SK-N-SH treated with all-trans-retinoic acid at 6 μM for 48 hours (cell line): ENCODE results near the gene FFAR2.

Experiments
- ATAC-seq: fragments of 200-7000 bp; cut with Tn5 transposase; 3 replicates; pipeline ENCODE4 v1.9.1; 2020; ENCODE audit warnings: mild to moderate bottlenecking, moderate library complexity
- ARNTL ChIP-seq: fragments of 450-650 bp; formaldehyde crosslinking; IDR thresholded peaks from 2 replicates; pipeline ENCODE4 v1.5.0; 2020; ENCODE audit warnings: low read depth, mild to moderate bottlenecking, moderate library complexity, borderline replicate concordance
- BACH2 ChIP-seq: fragments of 250-450 bp; sonication (Bioruptor Pico); IDR thresholded peaks from 2 replicates; pipeline ENCODE4 v1.9.0; 2021; ENCODE audit warnings: mild to moderate bottlenecking, borderline replicate concordance
- CSDC2 ChIP-seq: fragments of 250-450 bp; sonication (Bioruptor Pico); IDR thresholded peaks from 2 replicates; pipeline ENCODE4 v1.5.0; 2020; ENCODE audit warnings: mild to moderate bottlenecking, moderate library complexity
- CSRNP3 ChIP-seq: fragments of 250-450 bp; sonication (Bioruptor Pico); IDR thresholded peaks from 2 replicates; pipeline ENCODE4 v1.5.1; 2021; ENCODE audit warnings: mild to moderate bottlenecking, moderate library complexity
- ESRRG ChIP-seq: fragments of 250-450 bp; sonication (Bioruptor Pico); IDR thresholded peaks from 2 replicates; pipeline ENCODE4 v1.6.1; 2021; ENCODE audit warnings: mild to moderate bottlenecking
- GLIS3 ChIP-seq: fragments of 250-450 bp; sonication (Bioruptor Pico); IDR thresholded peaks from 2 replicates; pipeline ENCODE4 v1.5.0; 2020; ENCODE audit warnings: mild to moderate bottlenecking, moderate library complexity
- ISL1 ChIP-seq: fragments of 250-450 bp; sonication (Bioruptor Pico); IDR thresholded peaks from 2 replicates; pipeline ENCODE4 v2.1.2; 2022; ENCODE audit warnings: mild to moderate bottlenecking, moderate library complexity
- OSR1 ChIP-seq: fragments of 250-450 bp; sonication (Bioruptor Pico); IDR thresholded peaks from 2 replicates; pipeline ENCODE4 v1.8.0; 2022; ENCODE audit warnings: moderate library complexity, mild to moderate bottlenecking, inconsistent platforms
- PATZ1 ChIP-seq: fragments of 250-450 bp; sonication (Bioruptor Pico); IDR thresholded peaks from 2 replicates; pipeline ENCODE4 v1.8.0; 2020; ENCODE audit warnings: mild to moderate bottlenecking, moderate library complexity, borderline replicate concordance
- POU6F1 ChIP-seq: fragments of 250-450 bp; sonication (Bioruptor Pico); IDR thresholded peaks from 2 replicates; pipeline ENCODE4 v1.8.0; 2021; ENCODE audit warnings: low read depth, mild to moderate bottlenecking, moderate library complexity, borderline replicate concordance
- PPARA ChIP-seq: fragments of 250-450 bp; sonication (Bioruptor Pico); IDR thresholded peaks from 2 replicates; pipeline ENCODE4 v1.5.0; 2020; ENCODE audit warnings: mild to moderate bottlenecking, borderline replicate concordance
- RARB ChIP-seq: fragments of 250-450 bp; sonication (Bioruptor Pico); IDR thresholded peaks from 2 replicates; pipeline ENCODE4 v1.8.0; 2021; ENCODE audit warnings: mild to moderate bottlenecking, moderate library complexity
- TCF4 ChIP-seq: fragments of 250-450 bp; sonication (Bioruptor Pico); IDR thresholded peaks from 2 replicates; pipeline ENCODE4 v1.8.0; 2021; ENCODE audit warnings: mild to moderate bottlenecking, moderate library complexity, borderline replicate concordance
- TOX ChIP-seq: fragments of 250-450 bp; sonication (Bioruptor Pico); IDR thresholded peaks from 2 replicates; pipeline ENCODE4 v1.8.0; 2021; ENCODE audit warnings: mild to moderate bottlenecking, moderate library complexity, borderline replicate concordance
- ZC3H10 ChIP-seq: fragments of 250-450 bp; sonication (Bioruptor Pico); IDR thresholded peaks from 2 replicates; pipeline ENCODE4 v1.5.1; 2021; ENCODE audit warnings: mild to moderate bottlenecking, moderate library complexity
- ZFP3 ChIP-seq: fragments of 250-450 bp; sonication (Bioruptor Pico); IDR thresholded peaks from 2 replicates; pipeline ENCODE4 v1.5.0; 2020; ENCODE audit warnings: mild to moderate bottlenecking, moderate library complexity
- ZFP30 ChIP-seq: fragments of 450-650 bp; formaldehyde crosslinking; IDR thresholded peaks from 2 replicates; pipeline ENCODE4 v1.5.0; 2022; ENCODE audit warnings: mild to moderate bottlenecking, moderate library complexity
- ZNF70 ChIP-seq: fragments of 450-650 bp; formaldehyde crosslinking; IDR thresholded peaks from 2 replicates; pipeline ENCODE4 v1.5.0; 2020; ENCODE audit warnings: mild to moderate bottlenecking, moderate library complexity
- ZNF8 ChIP-seq: fragments of 450-650 bp; formaldehyde crosslinking; IDR thresholded peaks from 2 replicates; pipeline ENCODE4 v1.5.0; 2020; ENCODE audit warnings: mild to moderate bottlenecking, moderate library complexity
- TF ChIP-seq, protein P1 (sequence below): fragments of 250-450 bp; sonication (Bioruptor Pico); IDR thresholded peaks from 2 replicates; pipeline ENCODE4 v1.5.1; 2020; ENCODE audit warnings: low read depth, mild to moderate bottlenecking, moderate library complexity

Gene FFAR2

GRCh38 chr19:35444735-35445134 lies 3.3 kb upstream of the FFAR2 start:
- TF ChIP-seq ZC3H10 (CRISPR knock-in tag): no peak
- TF ChIP-seq TCF4 (CRISPR knock-in tag): no peak
- TF ChIP-seq ESRRG (CRISPR knock-in tag): no peak
- no peak for TF ChIP-seq RARB
- no peak for TF ChIP-seq ISL1 (CRISPR knock-in tag)
- no peak for TF ChIP-seq OSR1
- no peak for TF ChIP-seq CSDC2 (CRISPR knock-in tag)
- TF ChIP-seq, all 23 proteins: peak for 0
- ATAC-seq: no peak

DNA sequence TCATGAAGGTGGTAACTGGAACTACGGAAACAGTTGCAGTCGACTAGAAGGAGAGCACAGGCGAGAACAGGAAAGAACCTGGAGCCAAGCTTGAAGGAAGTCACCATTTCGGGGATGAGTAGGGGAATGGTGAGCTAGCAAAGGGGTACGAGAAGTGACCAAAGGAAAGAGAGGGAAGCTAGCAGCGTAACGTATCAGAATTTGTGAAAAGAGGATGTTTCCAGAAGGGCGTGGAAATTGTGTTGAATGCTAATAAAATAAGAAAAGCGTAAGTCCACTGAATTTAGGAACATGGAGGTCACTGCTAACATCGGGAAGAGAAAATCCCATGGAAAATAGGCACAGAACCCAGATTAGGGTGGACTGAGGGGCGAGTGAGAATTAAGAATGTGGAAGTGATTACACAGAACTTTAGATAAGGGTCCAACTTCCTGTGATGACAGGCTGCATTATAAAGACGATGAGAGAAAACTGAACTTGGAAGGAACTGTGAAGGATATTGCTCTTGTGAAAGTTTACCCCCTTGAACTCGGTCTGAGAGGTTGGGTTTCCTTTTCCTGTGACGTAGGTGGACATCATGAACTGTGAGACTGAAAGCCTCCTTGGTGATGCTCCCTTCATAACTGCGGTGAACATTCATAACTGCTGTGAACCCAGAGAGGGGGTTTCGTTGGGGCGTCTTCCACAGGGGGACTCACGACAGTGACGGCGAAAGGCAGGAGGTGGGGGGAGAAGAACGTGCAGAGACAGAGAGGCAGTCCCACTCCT lies 2.0 kb upstream of the FFAR2 start:
- no peak for ATAC-seq
- TF ChIP-seq ESRRG (CRISPR knock-in tag) (no peak), CSDC2 (CRISPR knock-in tag) (no peak), ISL1 (CRISPR knock-in tag) (no peak), CSRNP3 (CRISPR knock-in tag) (no peak), ZFP3 (CRISPR knock-in tag) (no peak), ARNTL (no peak), ZNF70 (no peak), ZFP30 (CRISPR knock-in tag) (no peak), POU6F1 (CRISPR knock-in tag) (no peak), ZC3H10 (CRISPR knock-in tag) (no peak), BACH2 (no peak), PATZ1 (CRISPR knock-in tag) (no peak)

DNA sequence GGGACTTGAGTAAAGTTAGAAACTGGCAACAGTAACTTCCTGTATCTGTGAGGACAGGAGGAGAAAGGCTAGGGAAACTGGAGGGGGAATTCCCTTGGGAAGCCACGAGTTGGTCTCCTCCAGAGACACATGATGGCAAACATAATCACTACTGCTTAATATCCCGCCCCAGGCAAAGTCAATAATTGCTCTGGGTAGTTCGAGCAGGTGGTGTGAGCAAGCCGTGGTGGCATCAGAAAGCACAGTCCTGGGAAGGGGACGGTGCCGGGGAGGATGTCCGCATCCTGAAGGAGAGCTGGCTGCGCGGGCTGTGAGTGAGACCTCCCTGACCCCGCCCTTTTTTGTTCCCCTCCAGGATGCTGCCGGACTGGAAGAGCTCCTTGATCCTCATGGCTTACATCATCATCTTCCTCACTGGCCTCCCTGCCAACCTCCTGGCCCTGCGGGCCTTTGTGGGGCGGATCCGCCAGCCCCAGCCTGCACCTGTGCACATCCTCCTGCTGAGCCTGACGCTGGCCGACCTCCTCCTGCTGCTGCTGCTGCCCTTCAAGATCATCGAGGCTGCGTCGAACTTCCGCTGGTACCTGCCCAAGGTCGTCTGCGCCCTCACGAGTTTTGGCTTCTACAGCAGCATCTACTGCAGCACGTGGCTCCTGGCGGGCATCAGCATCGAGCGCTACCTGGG lies 1.4 kb downstream of the FFAR2 start:
- TF ChIP-seq PPARA (no peak), ARNTL (no peak), ZNF70 (no peak), ZFP3 (CRISPR knock-in tag) (no peak), ESRRG (CRISPR knock-in tag) (no peak), TOX (CRISPR knock-in tag) (no peak), RARB (no peak)
- TF ChIP-seq, protein P1, sequence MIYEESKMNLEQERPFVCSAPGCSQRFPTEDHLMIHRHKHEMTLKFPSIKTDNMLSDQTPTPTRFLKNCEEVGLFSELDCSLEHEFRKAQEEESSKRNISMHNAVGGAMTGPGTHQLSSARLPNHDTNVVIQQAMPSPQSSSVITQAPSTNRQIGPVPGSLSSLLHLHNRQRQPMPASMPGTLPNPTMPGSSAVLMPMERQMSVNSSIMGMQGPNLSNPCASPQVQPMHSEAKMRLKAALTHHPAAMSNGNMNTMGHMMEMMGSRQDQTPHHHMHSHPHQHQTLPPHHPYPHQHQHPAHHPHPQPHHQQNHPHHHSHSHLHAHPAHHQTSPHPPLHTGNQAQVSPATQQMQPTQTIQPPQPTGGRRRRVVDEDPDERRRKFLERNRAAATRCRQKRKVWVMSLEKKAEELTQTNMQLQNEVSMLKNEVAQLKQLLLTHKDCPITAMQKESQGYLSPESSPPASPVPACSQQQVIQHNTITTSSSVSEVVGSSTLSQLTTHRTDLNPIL (CRISPR knock-in tag): no peak
- ATAC-seq: no peak

DNA sequence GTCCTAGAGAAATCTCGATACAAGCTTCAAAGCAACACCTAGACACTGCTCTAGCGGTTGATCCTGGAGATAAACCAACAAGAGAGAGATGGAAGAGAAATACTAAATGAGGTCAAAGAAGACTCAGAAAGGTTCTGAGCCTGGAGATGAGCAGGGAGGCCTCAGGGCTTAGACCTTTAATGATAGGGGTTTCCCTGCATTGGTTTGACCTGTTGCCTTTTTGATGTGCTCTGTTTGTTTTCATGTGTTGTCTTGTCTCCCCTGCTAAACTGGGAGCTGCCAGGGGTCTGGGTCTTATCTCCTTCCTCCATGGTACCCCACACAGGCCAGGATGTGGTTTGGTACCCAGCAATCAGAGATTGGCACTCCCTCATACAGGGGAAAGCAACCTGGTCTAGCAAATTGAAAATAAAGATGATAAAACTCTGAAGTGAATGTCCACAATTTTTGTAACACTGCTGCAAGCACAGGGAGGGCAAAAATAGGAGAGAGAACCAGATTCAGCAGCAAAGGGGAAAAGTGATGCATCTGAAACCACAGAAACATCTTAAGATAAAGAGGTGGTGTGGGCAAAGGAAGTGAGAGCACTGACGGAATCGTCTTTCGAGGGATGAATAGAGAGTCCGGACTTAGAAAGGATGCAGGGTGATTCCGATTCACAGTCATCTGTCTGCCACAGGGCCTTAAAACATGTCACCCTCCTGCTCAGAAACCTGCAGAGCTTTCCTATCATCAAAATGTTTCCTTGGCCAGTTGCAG lies 3.5 kb downstream of the FFAR2 start:
- TF ChIP-seq OSR1 (no peak), ZNF8 (CRISPR knock-in tag) (no peak), CSRNP3 (CRISPR knock-in tag) (no peak), GLIS3 (CRISPR knock-in tag) (no peak), ZFP3 (CRISPR knock-in tag) (no peak), ZNF70 (peak; percentile 68; the same call in 1 of the 2 replicates), RARB (no peak)
- ATAC-seq: no peak
